DOHH2 (cell line): Measurements from ENCODE around the gene C16orf54.
"Not testable (repeated sequence)": the region's sequence is repeated elsewhere in the genome, so short reads cannot be mapped to it uniquely, and the experiment has no call there.

Experiments
- H3F3A ChIP-seq: fragments of 200-600 bp; sonication (generic), shearing (Covaris generic); 2 replicates; pipeline ENCODE4 v1.6.0; 2016; ENCODE audit warnings: antibody characterized with exemption, mild to moderate bottlenecking; ENCODE audit not compliant: control insufficient read depth, insufficient read depth
- H3K27ac ChIP-seq: fragments of 200-600 bp; sonication (generic); 2 replicates; pipeline ENCODE4 v1.5.1; 2014; ENCODE audit warnings: low read depth, mild to moderate bottlenecking, low read length, moderate library complexity
- H3K27me3 ChIP-seq: fragments of 200-600 bp; sonication (generic); 2 replicates; pipeline ENCODE4 v1.6.1; 2014; ENCODE audit warnings: mild to moderate bottlenecking, low read length, mixed read lengths; ENCODE audit not compliant: control insufficient read depth
- H3K36me3 ChIP-seq: fragments of 200-600 bp; sonication (generic); 2 replicates; pipeline ENCODE4 v1.6.1; 2014; ENCODE audit warnings: mild to moderate bottlenecking, low read length, moderate library complexity, mixed read lengths; ENCODE audit not compliant: control insufficient read depth
- H3K4me1 ChIP-seq: fragments of 200-600 bp; sonication (generic); 2 replicates; pipeline ENCODE4 v1.6.1; 2014; ENCODE audit warnings: mild to moderate bottlenecking, low read length, mixed read lengths; ENCODE audit not compliant: control insufficient read depth
- H3K4me2 ChIP-seq: fragments of 200-600 bp; sonication (generic); 2 replicates; pipeline ENCODE4 v1.6.0; 2014; ENCODE audit warnings: mild to moderate bottlenecking, low read length, moderate library complexity
- H3K4me3 ChIP-seq: fragments of 200-600 bp; sonication (generic); 2 replicates; pipeline ENCODE4 v1.5.1; 2014; ENCODE audit warnings: mild to moderate bottlenecking, low read length, mixed read lengths
- H3K79me2 ChIP-seq: fragments of 200-600 bp; sonication (generic); 2 replicates; pipeline ENCODE4 v1.6.1; 2014; ENCODE audit warnings: mild to moderate bottlenecking, low read length, mixed read lengths; ENCODE audit not compliant: control insufficient read depth
- H3K9me2 ChIP-seq: fragments of 200-600 bp; sonication (generic); replicated peaks from 2 replicates; pipeline ENCODE4 v1.6.1; 2014; ENCODE audit warnings: mild to moderate bottlenecking, low read length, mixed read lengths; ENCODE audit not compliant: control insufficient read depth
- H3K9me3 ChIP-seq: fragments of 200-600 bp; sonication (generic); 2 replicates; pipeline ENCODE4 v1.6.1; 2014; ENCODE audit warnings: antibody characterized with exemption, low read length, mixed read lengths; ENCODE audit not compliant: control insufficient read depth, insufficient read depth
- H4K20me1 ChIP-seq: fragments of 200-600 bp; sonication (generic); 2 replicates; pipeline ENCODE4 v1.6.0; 2014; ENCODE audit warnings: low read depth, mild to moderate bottlenecking, antibody characterized with exemption, low read length, moderate library complexity; ENCODE audit not compliant: control insufficient read depth, insufficient read depth
- EZH2phosphoT487 ChIP-seq: fragments of 200-600 bp; sonication (generic); IDR thresholded peaks from 2 replicates; pipeline ENCODE4 v1.6.1; 2017; ENCODE audit warnings: borderline replicate concordance, mild to moderate bottlenecking, antibody characterized with exemption, low read length, moderate library complexity, mixed read lengths
- TF ChIP-seq, protein P1 (sequence below): fragments of 200-600 bp; sonication (generic); IDR thresholded peaks from one replicate; pipeline ENCODE4 v1.5.1; 2014; ENCODE audit warnings: antibody characterized with exemption, mild to moderate bottlenecking, low read depth, low read length; ENCODE audit not compliant: poor library complexity, severe bottlenecking

C16orf54 gene

DNA sequence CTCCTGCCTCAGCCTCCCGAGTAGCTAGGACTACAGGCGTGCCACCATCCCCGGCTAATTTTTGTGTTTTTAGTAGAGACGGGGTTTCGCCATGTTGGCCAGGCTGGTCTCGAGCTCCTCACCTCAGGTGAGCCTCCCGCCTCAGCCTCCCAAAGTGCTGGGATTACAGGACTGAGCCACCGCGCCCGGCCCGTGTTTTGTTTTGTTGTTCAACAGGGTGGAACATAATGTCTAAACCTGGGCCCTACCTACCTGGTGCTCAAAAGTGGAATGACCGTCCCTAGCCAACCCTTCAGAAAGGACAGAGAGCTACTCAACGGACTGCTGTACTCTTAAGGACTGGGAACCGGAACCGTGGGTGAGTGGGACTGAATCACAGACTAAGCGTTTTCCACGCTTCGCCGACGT lies 44.0 kb upstream of the C16orf54 start:
- no peaks in the 10 kb centered on the region for H3K27me3 ChIP-seq
- H3K36me3 ChIP-seq = peaks cover 41% of the 10 kb centered on the region
- H3K4me3 ChIP-seq = peak overlapping the region; percentile 77
- peaks cover 35% of the 10 kb centered on the region for H3K4me1 ChIP-seq
- H3F3A ChIP-seq = no peaks in the 10 kb centered on the region; the same call in 1 of the 2 replicates
- no peaks in the 10 kb centered on the region for H3K9me2 ChIP-seq
- peaks cover 14% of the 10 kb centered on the region; the same call in 1 of the 2 replicates for H4K20me1 ChIP-seq
- peaks cover 43% of the 10 kb centered on the region for H3K79me2 ChIP-seq
- no peak overlapping the region for H3K27ac ChIP-seq
- peak overlapping the region; percentile 89 for H3K4me2 ChIP-seq
- H3K9me3 ChIP-seq = no peaks in the 10 kb centered on the region
- no peak for TF ChIP-seq EZH2phosphoT487
- TF ChIP-seq, protein P1, sequence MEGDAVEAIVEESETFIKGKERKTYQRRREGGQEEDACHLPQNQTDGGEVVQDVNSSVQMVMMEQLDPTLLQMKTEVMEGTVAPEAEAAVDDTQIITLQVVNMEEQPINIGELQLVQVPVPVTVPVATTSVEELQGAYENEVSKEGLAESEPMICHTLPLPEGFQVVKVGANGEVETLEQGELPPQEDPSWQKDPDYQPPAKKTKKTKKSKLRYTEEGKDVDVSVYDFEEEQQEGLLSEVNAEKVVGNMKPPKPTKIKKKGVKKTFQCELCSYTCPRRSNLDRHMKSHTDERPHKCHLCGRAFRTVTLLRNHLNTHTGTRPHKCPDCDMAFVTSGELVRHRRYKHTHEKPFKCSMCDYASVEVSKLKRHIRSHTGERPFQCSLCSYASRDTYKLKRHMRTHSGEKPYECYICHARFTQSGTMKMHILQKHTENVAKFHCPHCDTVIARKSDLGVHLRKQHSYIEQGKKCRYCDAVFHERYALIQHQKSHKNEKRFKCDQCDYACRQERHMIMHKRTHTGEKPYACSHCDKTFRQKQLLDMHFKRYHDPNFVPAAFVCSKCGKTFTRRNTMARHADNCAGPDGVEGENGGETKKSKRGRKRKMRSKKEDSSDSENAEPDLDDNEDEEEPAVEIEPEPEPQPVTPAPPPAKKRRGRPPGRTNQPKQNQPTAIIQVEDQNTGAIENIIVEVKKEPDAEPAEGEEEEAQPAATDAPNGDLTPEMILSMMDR = no peak

DNA sequence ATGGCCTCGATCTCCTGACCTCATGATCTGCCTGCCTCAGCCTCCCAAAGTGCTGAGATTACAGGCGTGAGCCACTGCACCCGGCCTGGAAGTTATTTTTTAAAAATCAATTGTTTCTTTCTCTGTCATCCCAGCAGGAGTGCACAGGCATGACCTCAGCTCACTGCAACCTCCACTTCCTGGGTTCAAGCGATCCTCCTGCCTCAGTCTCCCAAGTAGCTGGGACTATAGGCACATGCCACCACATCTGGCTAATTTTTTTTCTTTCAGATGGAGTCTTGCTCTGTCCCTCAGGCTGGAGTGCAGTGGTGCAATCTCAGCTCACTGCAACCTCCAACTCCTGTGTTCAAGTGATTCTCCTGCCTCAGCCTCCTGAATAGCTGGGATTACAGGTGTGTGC lies 41.4 kb upstream of the C16orf54 start:
- H3K9me2 ChIP-seq, H4K20me1 ChIP-seq, H3K27me3 ChIP-seq, H3K4me2 ChIP-seq, H3K27ac ChIP-seq, H3K9me3 ChIP-seq, H3F3A ChIP-seq, H3K4me3 ChIP-seq: not testable (repeated sequence)
- peaks cover 15% of the 10 kb centered on the region for H3K36me3 ChIP-seq
- peaks cover 19% of the 10 kb centered on the region for H3K4me1 ChIP-seq
- H3K79me2 ChIP-seq = peaks cover 16% of the 10 kb centered on the region

DNA sequence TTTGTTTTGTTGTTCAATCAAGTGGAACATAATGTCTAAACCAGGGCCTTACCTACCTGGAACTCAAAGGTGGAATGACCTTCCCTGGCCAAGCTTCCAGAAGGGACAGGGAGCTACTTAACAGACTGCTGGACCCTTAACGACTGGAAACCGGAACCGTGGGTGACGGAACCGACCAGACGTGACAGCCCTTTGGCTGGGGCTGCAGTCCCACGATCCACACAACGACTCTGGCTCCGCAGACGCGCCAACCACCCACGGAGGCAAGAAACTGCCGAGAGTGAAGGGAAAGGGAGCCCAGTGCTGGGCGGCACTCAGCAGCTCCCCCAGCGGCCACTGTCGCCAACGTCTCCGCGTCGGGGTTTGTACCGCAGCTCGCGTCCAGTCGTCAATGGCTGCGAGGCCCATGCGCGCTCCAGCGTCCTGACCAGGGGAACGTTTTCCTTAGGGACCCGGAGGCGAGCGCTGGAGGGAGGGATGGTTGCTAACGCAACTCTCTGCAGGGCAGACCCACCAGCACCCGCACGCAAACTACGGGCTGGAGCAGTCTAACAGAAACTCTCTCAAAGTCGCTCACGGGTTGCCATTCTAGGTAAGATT lies 39.2 kb upstream of the C16orf54 start:
- no peak overlapping the region for H3K4me3 ChIP-seq
- no peak overlapping the region for H3K27ac ChIP-seq
- no peaks in the 10 kb centered on the region for H3K9me3 ChIP-seq
- TF ChIP-seq EZH2phosphoT487 = no peak
- TF ChIP-seq, protein P1 = peak; percentile 54
- peaks cover 12% of the 10 kb centered on the region for H3K4me1 ChIP-seq
- no peaks in the 10 kb centered on the region for H4K20me1 ChIP-seq
- peaks cover 4% of the 10 kb centered on the region; the same call in 1 of the 2 replicates for H3K27me3 ChIP-seq
- H3K79me2 ChIP-seq = no peaks in the 10 kb centered on the region
- no peaks in the 10 kb centered on the region for H3K9me2 ChIP-seq
- peak overlapping the region; percentile 43; the same call in 1 of the 2 replicates for H3K4me2 ChIP-seq
- no peaks in the 10 kb centered on the region; the same call in 1 of the 2 replicates for H3F3A ChIP-seq
- no peaks in the 10 kb centered on the region for H3K36me3 ChIP-seq

DNA sequence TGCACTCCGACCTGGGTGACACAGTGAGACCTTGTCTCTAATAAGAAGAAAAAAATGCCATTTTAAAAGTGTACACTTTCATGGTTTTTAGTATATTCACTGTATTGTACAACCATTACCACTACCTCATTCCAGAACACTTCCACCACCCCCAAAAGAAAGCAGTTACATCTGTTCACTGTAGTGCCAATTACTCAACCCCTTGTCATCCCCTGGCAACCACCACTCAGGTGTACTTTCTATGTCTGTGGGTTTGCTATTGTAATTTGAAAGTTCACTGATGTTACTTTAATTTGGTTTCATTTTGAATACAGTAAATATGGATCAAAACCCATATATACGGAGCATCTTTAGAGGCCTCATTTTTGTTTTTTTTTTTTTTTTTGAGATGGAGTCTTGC lies 38.4 kb upstream of the C16orf54 start:
- peaks cover 4% of the 10 kb centered on the region; the same call in 1 of the 2 replicates for H3K27me3 ChIP-seq
- TF ChIP-seq, protein P1 = no peak
- TF ChIP-seq EZH2phosphoT487 = no peak
- H3F3A ChIP-seq = no peaks in the 10 kb centered on the region; the same call in 1 of the 2 replicates
- no peak overlapping the region for H3K4me2 ChIP-seq
- no peaks in the 10 kb centered on the region for H4K20me1 ChIP-seq
- H3K79me2 ChIP-seq = no peaks in the 10 kb centered on the region
- H3K36me3 ChIP-seq = no peaks in the 10 kb centered on the region
- H3K9me2 ChIP-seq = no peaks in the 10 kb centered on the region
- H3K4me3 ChIP-seq = no peak overlapping the region
- H3K9me3 ChIP-seq = no peaks in the 10 kb centered on the region
- no peak overlapping the region for H3K27ac ChIP-seq
- H3K4me1 ChIP-seq = peaks cover 4% of the 10 kb centered on the region

GRCh38 chr16:29783094-29783953 lies 37.5 kb upstream of the C16orf54 start:
- not testable (repeated sequence) for H3F3A ChIP-seq, H3K27ac ChIP-seq, H3K4me1 ChIP-seq, H3K79me2 ChIP-seq, H3K9me2 ChIP-seq, H3K4me2 ChIP-seq, H3K9me3 ChIP-seq, H3K36me3 ChIP-seq, H4K20me1 ChIP-seq, H3K4me3 ChIP-seq
- peaks cover 10% of the 10 kb centered on the region; the same call in 1 of the 2 replicates for H3K27me3 ChIP-seq
